Stimulated activated CD8-positive, alpha-beta memory T cell treated with anti-CD3 and anti-CD28 coated beads, Interleukin-4, amount 100 ng/mL, for 1 hour (primary cell): ENCODE data around the gene NAPSA.

Experiments
- DNase-seq, 2 donors: peaks; one replicate each; pipeline ENCODE4 v3.0.0-alpha.2; 2020; ENCODE audit warnings: low read depth in 2 of 2, low spot score in 1 of 2

Gene NAPSA

GRCh38 chr19:50318438-50318837 lies 47.0 kb downstream of the NAPSA start:
- no peak for DNase-seq

GRCh38 chr19:50317115-50317514 lies 48.3 kb downstream of the NAPSA start:
- DNase-seq = no peak

- no peak for DNase-seq
Measured at GRCh38 chr19:50315773-50316448, 49.5 kb downstream of the NAPSA start.

- DNase-seq = no peak
Measured at GRCh38 chr19:50314724-50315708, 50.4 kb downstream of the NAPSA start.

GRCh38 chr19:50313812-50314536 lies 51.5 kb downstream of the NAPSA start:
- no peak for DNase-seq

- no peak for DNase-seq
Measured at GRCh38 chr19:50312967-50313811, 52.2 kb downstream of the NAPSA start.

GRCh38 chr19:50311723-50312635 lies 53.5 kb downstream of the NAPSA start:
- no peak for DNase-seq

GRCh38 chr19:50310759-50311465 lies 54.5 kb downstream of the NAPSA start:
- no peak for DNase-seq

GRCh38 chr19:50309396-50310125 lies 55.9 kb downstream of the NAPSA start:
- DNase-seq = no peak

GRCh38 chr19:50308991-50309390 lies 56.4 kb downstream of the NAPSA start:
- no peak for DNase-seq
